SK-N-SH (cell line): ENCODE results near the gene MED16. TPM values are rescaled to one million over a fixed set of nuclear protein-coding genes. Genes with fewer than 3 reads are reported as not detected.

Source experiments
- CTCF ChIA-PET: fragments of 300-600, 350-600 bp; formaldehyde crosslinking; extraction: SDS; loops from one replicate; lab custom pipeline; 2021; lab: Yijun Ruan, JAX
- POLR2A ChIA-PET: fragments of 350-600 bp; sonication (Branson Sonifier 250); formaldehyde crosslinking; extraction: SDS; loops from one replicate; lab custom pipeline; 2020; ENCODE audit warnings: antibody characterized with exemption, inconsistent platforms; lab: Yijun Ruan, JAX
- DNase-seq: peaks from one replicate; pipeline ENCODE4 v3.0.0; 2012
- H2AFZ ChIP-seq: fragments of 200-600 bp; sonication (generic); 2 replicates; pipeline ENCODE4 v1.8.1; 2016; ENCODE audit warnings: antibody characterized with exemption, mild to moderate bottlenecking, low read depth
- H3F3A ChIP-seq: fragments of 200-600 bp; sonication (generic); replicated peaks from 2 replicates; pipeline ENCODE3; 2016; ENCODE audit warnings: antibody characterized with exemption, mild to moderate bottlenecking; ENCODE audit not compliant: insufficient read depth
- H3K27ac ChIP-seq, 2 experiments: fragments of 200-500 bp in 1 of 2; fragments of 200-600 bp in 1 of 2; sonication (Bioruptor generic) in 1 of 2; sonication (generic), shearing (Covaris generic) in 1 of 2; 2 replicates each; pipeline versions ENCODE4 v1.5.1 to v1.6.1; 2014 to 2016; ENCODE audit warnings: low read depth in 2 of 2, inconsistent platforms in 1 of 2, low read length in 1 of 2, mild to moderate bottlenecking in 1 of 2, mixed read lengths in 1 of 2
- H3K27me3 ChIP-seq: fragments of 200-600 bp; sonication (generic), shearing (Covaris generic); 2 replicates; pipeline ENCODE4 v1.6.1; 2016; ENCODE audit warnings: mixed run types; ENCODE audit not compliant: insufficient read depth
- H3K36me3 ChIP-seq, 2 experiments: fragments of 200-500 bp in 1 of 2; fragments of 200-600 bp in 1 of 2; sonication (Bioruptor generic) in 1 of 2; sonication (generic) in 1 of 2; replicated peaks in 1 of 2; 2 replicates each; pipeline versions ENCODE3 to v1.5.1; 2014 to 2016; ENCODE audit warnings: low read length in 1 of 2, mild to moderate bottlenecking in 1 of 2; ENCODE audit not compliant: insufficient read depth in 2 of 2, control insufficient read depth in 1 of 2
- H3K4me1 ChIP-seq, 2 experiments: fragments of 200-500 bp in 1 of 2; fragments of 200-600 bp in 1 of 2; sonication (Bioruptor generic) in 1 of 2; sonication (generic), shearing (Covaris generic) in 1 of 2; 2 replicates each; pipeline versions ENCODE4 v1.5.1 to v1.6.1; 2014 to 2016; ENCODE audit warnings: low read depth in 1 of 2, low read length in 1 of 2, mixed run types in 1 of 2; ENCODE audit not compliant: insufficient read depth in 2 of 2, control insufficient read depth in 1 of 2
- H3K4me2 ChIP-seq: fragments of 200-600 bp; sonication (generic), shearing (Covaris generic); 2 replicates; pipeline ENCODE4 v1.6.1; 2017; ENCODE audit warnings: mixed run types
- H3K4me3 ChIP-seq, 2 experiments: fragments of 200-500 bp in 1 of 2; fragments of 200-600 bp in 1 of 2; sonication (Bioruptor generic) in 1 of 2; sonication (generic), shearing (Covaris generic) in 1 of 2; 2 replicates each; pipeline versions ENCODE4 v1.5.1 to v1.8.1; 2014 to 2016; ENCODE audit warnings: low read depth in 2 of 2, inconsistent platforms in 1 of 2, low read length in 1 of 2, mild to moderate bottlenecking in 1 of 2, mixed read lengths in 1 of 2, moderate library complexity in 1 of 2
- H3K79me2 ChIP-seq: fragments of 200-600 bp; sonication (generic); 2 replicates; pipeline ENCODE4 v1.8.1; 2017; ENCODE audit warnings: mild to moderate bottlenecking; ENCODE audit not compliant: insufficient read depth
- H3K9ac ChIP-seq: fragments of 200-600 bp; sonication (generic); 2 replicates; pipeline ENCODE4 v1.6.1; 2017; ENCODE audit warnings: mixed run types
- H3K9me2 ChIP-seq: fragments of 200-600 bp; sonication (generic); 2 replicates; pipeline ENCODE4 v1.6.1; 2017; ENCODE audit warnings: mixed run types
- H3K9me3 ChIP-seq: fragments of 200-600 bp; sonication (generic); 2 replicates; pipeline ENCODE4 v1.6.1; 2017; ENCODE audit warnings: mixed run types, mild to moderate bottlenecking, moderate library complexity
- H4K20me1 ChIP-seq: fragments of 200-600 bp; sonication (generic); 2 replicates; pipeline ENCODE4 v1.6.1; 2017; ENCODE audit warnings: mild to moderate bottlenecking, mixed run types; ENCODE audit not compliant: insufficient read depth
- CHD2 ChIP-seq: fragments of 150-350 bp; IDR thresholded peaks from 2 replicates; pipeline ENCODE4 v1.6.1; 2018; ENCODE audit warnings: low read length; ENCODE audit not compliant: partially characterized antibody
- ELF1 ChIP-seq: IDR thresholded peaks from 2 replicates; pipeline ENCODE4 v1.4.0; 2012
- EP300 ChIP-seq, 2 experiments: IDR thresholded peaks; 2 replicates each; pipeline versions ENCODE4 v1.4.0 to v1.6.1; 2012; ENCODE audit warnings: borderline replicate concordance in 1 of 2, low read depth in 1 of 2, low read length in 1 of 2
- FOXJ3 ChIP-seq: sonication (generic); formaldehyde crosslinking; IDR thresholded peaks from 2 replicates; pipeline ENCODE4 v1.5.1; 2020; ENCODE audit warnings: mild to moderate bottlenecking, missing genetic modification reagents
- FOXM1 ChIP-seq: IDR thresholded peaks from 2 replicates; pipeline ENCODE4 v1.4.0; 2012; ENCODE audit warnings: low read depth, mild to moderate bottlenecking
- GABPA ChIP-seq: IDR thresholded peaks from 2 replicates; pipeline ENCODE4 v1.4.0; 2012; ENCODE audit warnings: low read depth, mild to moderate bottlenecking
- GATA2 ChIP-seq: sonication (generic); formaldehyde crosslinking; IDR thresholded peaks from 2 replicates; pipeline ENCODE4 v1.5.0; 2020; ENCODE audit warnings: mild to moderate bottlenecking, missing genetic modification reagents
- JUND ChIP-seq: IDR thresholded peaks from 2 replicates; pipeline ENCODE4 v1.4.0; 2012
- MXI1 ChIP-seq: IDR thresholded peaks from 2 replicates; pipeline ENCODE4 v1.6.1; 2012; ENCODE audit warnings: mild to moderate bottlenecking, low read depth, low read length, improper control_type of control experiment
- NFIC ChIP-seq: IDR thresholded peaks from 2 replicates; pipeline ENCODE4 v1.4.0; 2012; ENCODE audit warnings: borderline replicate concordance
- NRF1 ChIP-seq: IDR thresholded peaks from 2 replicates; pipeline ENCODE4 v1.6.1; 2012; ENCODE audit warnings: low read depth, mild to moderate bottlenecking, low read length
- RAD21 ChIP-seq: IDR thresholded peaks from 2 replicates; pipeline ENCODE4 v1.6.1; 2012; ENCODE audit warnings: mild to moderate bottlenecking, low read length
- RCOR1 ChIP-seq: fragments of 150-350 bp; IDR thresholded peaks from 2 replicates; pipeline ENCODE4 v1.6.1; 2017; ENCODE audit warnings: antibody characterized with exemption, low read length
- SIN3A ChIP-seq: IDR thresholded peaks from 2 replicates; pipeline ENCODE4 v1.6.1; 2012; ENCODE audit warnings: low read depth, mild to moderate bottlenecking, low read length, moderate library complexity, borderline replicate concordance
- SMC3 ChIP-seq: IDR thresholded peaks from 2 replicates; pipeline ENCODE4 v1.6.1; 2012; ENCODE audit warnings: low read depth, low read length, improper control_type of control experiment
- TAF1 ChIP-seq: IDR thresholded peaks from 2 replicates; pipeline ENCODE4 v1.6.1; 2012; ENCODE audit warnings: low read depth, mild to moderate bottlenecking, low read length, moderate library complexity, borderline replicate concordance
- TCF12 ChIP-seq: IDR thresholded peaks from 2 replicates; pipeline ENCODE4 v1.4.0; 2012
- WGBS: methylation state at CpG from one replicate; pipeline ENCODE4 v1.1.6; 2017; ENCODE audit warnings: low lambda C conversion rate; 5-methylcytosine and 5-hydroxymethylcytosine counted together
- polyA plus RNA-seq, 3 experiments: library from polyadenylated mRNA; depleted of rRNA; stranded (reverse); fragments of >200 nt; gene quantifications; 2 replicates each; pipeline ENCODE4 v1.2.3, GENCODE V29; 2012
- TF ChIP-seq, protein P1 (sequence below): fragments of 200-600 bp; sonication (generic); IDR thresholded peaks from 2 replicates; pipeline ENCODE4 v1.6.1; 2017; ENCODE audit warnings: antibody characterized with exemption, mild to moderate bottlenecking, moderate library complexity
- TF ChIP-seq, protein P2 (sequence below): IDR thresholded peaks from 2 replicates; pipeline ENCODE4 v1.4.0; 2012; ENCODE audit warnings: low read depth
- TF ChIP-seq, protein P3 (sequence below): fragments of 150-350 bp; IDR thresholded peaks from 2 replicates; pipeline ENCODE4 v1.6.1; 2017; ENCODE audit warnings: antibody characterized with exemption, low read length, low read depth, borderline replicate concordance
- TF ChIP-seq, protein P4 (sequence below): IDR thresholded peaks from 2 replicates; pipeline ENCODE4 v1.4.0; 2012; ENCODE audit warnings: low read depth, borderline replicate concordance

Gene MED16
- polyA plus RNA-seq, 1 of the 3 experiments (the other 2 are of a cell fraction): 40.6 TPM

DNA sequence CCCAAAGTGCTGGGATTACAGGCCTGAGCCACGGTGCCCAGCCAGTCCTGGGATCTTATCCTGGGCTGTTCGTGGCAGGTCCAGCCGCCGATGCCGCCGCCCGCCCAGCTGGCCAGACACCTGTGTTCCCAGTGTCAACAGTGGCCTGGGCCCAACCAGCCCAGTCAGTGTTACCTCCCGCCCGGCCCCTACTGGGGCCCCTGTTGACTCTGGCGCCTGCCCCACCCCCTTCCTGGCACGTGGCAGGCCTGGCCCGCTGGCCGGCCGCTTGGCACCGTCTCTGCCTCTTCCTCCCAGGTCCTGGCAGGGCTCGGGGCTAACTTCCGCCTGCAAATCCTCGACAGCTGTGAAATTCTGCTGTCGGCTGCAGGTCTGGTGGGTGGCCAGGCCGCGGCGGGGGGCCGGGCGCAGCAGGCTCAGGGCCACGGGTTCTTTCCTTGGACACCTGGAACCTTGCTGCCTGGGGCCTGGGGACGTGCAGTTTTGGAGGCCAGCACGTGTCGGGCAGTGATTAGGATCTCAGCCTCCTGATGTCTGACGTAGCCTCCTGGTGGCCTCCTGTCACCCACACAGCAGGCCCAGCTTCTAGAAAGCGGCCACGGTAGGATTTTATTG, 42.0 kb upstream of the MED16 start:
- POLR2A ChIA-PET: interaction anchor here (0.9 kb wide), 1 partner anchor 49 kb away, joined by 3 read pairs; the partner anchor contains the start of gene WDR18
- Histone ChIP-seq H3K79me2 (peaks cover 33% of the 10 kb centered on the region), H3K27ac (peak overlapping the region in 1 of 2 experiments; percentile 89; a peak in 3 of 4 replicates)

DNA sequence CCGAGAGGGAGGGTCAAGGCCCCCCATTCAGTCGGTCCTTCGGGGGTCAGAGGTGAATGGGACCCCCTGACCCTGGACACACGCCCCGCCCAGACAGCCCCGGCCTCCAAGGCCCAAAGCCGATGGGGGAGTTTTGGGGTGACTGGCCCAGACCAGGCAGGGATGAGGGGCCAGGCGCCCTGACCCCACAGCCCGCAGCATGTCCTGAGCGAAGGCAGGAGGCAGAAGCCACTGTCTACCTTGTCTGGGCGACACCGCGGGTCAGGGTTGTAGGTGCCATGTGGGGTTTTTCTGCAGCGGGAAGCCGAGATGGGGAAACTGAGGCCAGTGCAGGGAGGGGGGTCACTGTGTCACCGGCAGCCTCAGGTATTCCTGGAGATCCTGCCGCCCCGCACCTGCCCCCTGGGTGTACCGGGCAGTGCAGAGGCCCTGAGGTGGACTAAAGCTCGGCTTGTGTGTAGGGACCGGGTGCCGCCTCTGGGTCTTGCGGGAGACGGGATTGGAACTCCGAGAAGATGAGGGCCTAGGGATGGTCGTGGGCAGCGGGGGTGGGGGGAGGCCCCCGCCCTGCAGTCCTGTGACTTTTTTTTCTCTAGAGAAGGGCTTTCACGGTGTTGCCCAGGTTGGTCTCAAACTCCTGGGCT, 41.3 kb upstream of the MED16 start:
- WGBS: 92% methylated on average over 12 of the region's 29 CpGs
- H4K20me1 ChIP-seq: peaks cover 2% of the 10 kb centered on the region; the same call in 1 of the 2 replicates
- H3K4me1 ChIP-seq: peaks cover 13 to 42% of the 10 kb centered on the region in 2 experiments; a peak in 2 of 4 replicates
- H3K27ac ChIP-seq: peak overlapping the region in 1 of 2 experiments; percentile 89; a peak in 3 of 4 replicates
- peak overlapping the region; percentile 83; the same call in 1 of the 2 replicates for H3K4me2 ChIP-seq
- peaks cover 26% of the 10 kb centered on the region for H3K79me2 ChIP-seq
- H3K9me3 ChIP-seq: no peaks in the 10 kb centered on the region
- no peaks in the 10 kb centered on the region for H3K27me3 ChIP-seq
- no peaks in the 10 kb centered on the region for H3K9me2 ChIP-seq
- ChIA-PET CTCF (interaction anchor here (0.8 to 2.4 kb wide), 6 partner anchors 10 to 76 kb away, joined by 3 to 11 read pairs (median 5); partner anchors contain the start of gene WDR18), POLR2A (no interaction called here)
- no peak overlapping the region for H2AFZ ChIP-seq
- no peak overlapping the region for H3K9ac ChIP-seq
- H3K4me3 ChIP-seq: no peak overlapping the region
- TF ChIP-seq NFIC (no peak), SMC3 (no peak), FOXM1 (no peak), GABPA (no peak), RAD21 (no peak), ELF1 (no peak)
- TF ChIP-seq, protein P1, sequence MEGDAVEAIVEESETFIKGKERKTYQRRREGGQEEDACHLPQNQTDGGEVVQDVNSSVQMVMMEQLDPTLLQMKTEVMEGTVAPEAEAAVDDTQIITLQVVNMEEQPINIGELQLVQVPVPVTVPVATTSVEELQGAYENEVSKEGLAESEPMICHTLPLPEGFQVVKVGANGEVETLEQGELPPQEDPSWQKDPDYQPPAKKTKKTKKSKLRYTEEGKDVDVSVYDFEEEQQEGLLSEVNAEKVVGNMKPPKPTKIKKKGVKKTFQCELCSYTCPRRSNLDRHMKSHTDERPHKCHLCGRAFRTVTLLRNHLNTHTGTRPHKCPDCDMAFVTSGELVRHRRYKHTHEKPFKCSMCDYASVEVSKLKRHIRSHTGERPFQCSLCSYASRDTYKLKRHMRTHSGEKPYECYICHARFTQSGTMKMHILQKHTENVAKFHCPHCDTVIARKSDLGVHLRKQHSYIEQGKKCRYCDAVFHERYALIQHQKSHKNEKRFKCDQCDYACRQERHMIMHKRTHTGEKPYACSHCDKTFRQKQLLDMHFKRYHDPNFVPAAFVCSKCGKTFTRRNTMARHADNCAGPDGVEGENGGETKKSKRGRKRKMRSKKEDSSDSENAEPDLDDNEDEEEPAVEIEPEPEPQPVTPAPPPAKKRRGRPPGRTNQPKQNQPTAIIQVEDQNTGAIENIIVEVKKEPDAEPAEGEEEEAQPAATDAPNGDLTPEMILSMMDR: no peak
- TF ChIP-seq, protein P2, sequence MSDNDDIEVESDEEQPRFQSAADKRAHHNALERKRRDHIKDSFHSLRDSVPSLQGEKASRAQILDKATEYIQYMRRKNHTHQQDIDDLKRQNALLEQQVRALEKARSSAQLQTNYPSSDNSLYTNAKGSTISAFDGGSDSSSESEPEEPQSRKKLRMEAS: no peak
- TF ChIP-seq, protein P3, sequence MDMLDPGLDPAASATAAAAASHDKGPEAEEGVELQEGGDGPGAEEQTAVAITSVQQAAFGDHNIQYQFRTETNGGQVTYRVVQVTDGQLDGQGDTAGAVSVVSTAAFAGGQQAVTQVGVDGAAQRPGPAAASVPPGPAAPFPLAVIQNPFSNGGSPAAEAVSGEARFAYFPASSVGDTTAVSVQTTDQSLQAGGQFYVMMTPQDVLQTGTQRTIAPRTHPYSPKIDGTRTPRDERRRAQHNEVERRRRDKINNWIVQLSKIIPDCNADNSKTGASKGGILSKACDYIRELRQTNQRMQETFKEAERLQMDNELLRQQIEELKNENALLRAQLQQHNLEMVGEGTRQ: no peak
- no peak for DNase-seq
- H3F3A ChIP-seq: peaks cover 6% of the 10 kb centered on the region
- peaks cover 0 to 5% of the 10 kb centered on the region in 2 experiments for H3K36me3 ChIP-seq

More for the DNA sequence above, 42.0 kb upstream of the MED16 start:
- no peak overlapping the region for H3K9ac ChIP-seq
- no peaks in the 10 kb centered on the region for H3K9me3 ChIP-seq
- CTCF ChIA-PET: interaction anchor here (0.8 to 1.4 kb wide), 3 partner anchors 10 to 49 kb away, joined by 4 to 5 read pairs (median 5); partner anchors contain the start of gene WDR18
- H3K4me3 ChIP-seq: no peak overlapping the region
- 53% methylated on average over 21 of the region's 31 CpGs for WGBS
- peaks cover 13 to 48% of the 10 kb centered on the region in 2 experiments; a peak in 2 of 4 replicates for H3K4me1 ChIP-seq
- H2AFZ ChIP-seq: no peak overlapping the region
- DNase-seq: peak; percentile 85
- H3K36me3 ChIP-seq: peaks cover 0 to under 1% of the 10 kb centered on the region in 2 experiments
- H3K9me2 ChIP-seq: no peaks in the 10 kb centered on the region
- peaks cover 2% of the 10 kb centered on the region for H3F3A ChIP-seq
- no peaks in the 10 kb centered on the region for H3K27me3 ChIP-seq
- TF ChIP-seq TAF1 (no peak), TCF12 (peak; percentile 71), SIN3A (0 out of 2 replicates have a peak, but pooled peaks have one; percentile 50), JUND (no peak), SMC3 (no peak), FOXJ3 (peak; percentile 91; the same call in 1 of the 2 replicates), ELF1 (no peak), MXI1 (peak; percentile 85), NRF1 (no peak), CHD2 (peak; percentile 78), GATA2 (CRISPR knock-in tag) (peak; percentile 94), NFIC (peak; percentile 71), GABPA (0 out of 2 replicates have a peak, but pooled peaks have one; percentile 28), EP300 (IDR thresholded peaks at IDR 0.05; ENCODE audit: borderline replicate concordance in 1 of 2, low read depth in 1 of 2, low read length in 1 of 2) (peak; percentile 18 to 78; a peak in 3 of 4 replicates), RCOR1 (peak; percentile 24; the same call in 1 of the 2 replicates)
- TF ChIP-seq, protein P4, sequence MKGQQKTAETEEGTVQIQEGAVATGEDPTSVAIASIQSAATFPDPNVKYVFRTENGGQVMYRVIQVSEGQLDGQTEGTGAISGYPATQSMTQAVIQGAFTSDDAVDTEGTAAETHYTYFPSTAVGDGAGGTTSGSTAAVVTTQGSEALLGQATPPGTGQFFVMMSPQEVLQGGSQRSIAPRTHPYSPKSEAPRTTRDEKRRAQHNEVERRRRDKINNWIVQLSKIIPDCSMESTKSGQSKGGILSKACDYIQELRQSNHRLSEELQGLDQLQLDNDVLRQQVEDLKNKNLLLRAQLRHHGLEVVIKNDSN: peak; percentile 56
- TF ChIP-seq, protein P2: peak; percentile 93
- peaks cover 9% of the 10 kb centered on the region for H4K20me1 ChIP-seq
- H3K4me2 ChIP-seq: peak overlapping the region; percentile 37; the same call in 1 of the 2 replicates
